WTC11 (cell line): ENCODE measurements around the gene KLK15. TPM values are rescaled to one million over a fixed set of nuclear protein-coding genes. Genes with fewer than 3 reads are reported as not detected.

Experiments
- ATAC-seq: fragments of 200-7000 bp; cut with Tn5 transposase; 2 replicates; pipeline ENCODE4 v1.10.0; 2021; ENCODE audit warnings: mild to moderate bottlenecking, moderate library complexity
- CTCF ChIA-PET: fragments of 300-600 bp; sonication (Branson Sonifier 250); formaldehyde crosslinking; loops from one replicate; lab custom pipeline; 2021; ENCODE audit warnings: antibody characterized with exemption; lab: Charles Lee
- POLR2A ChIA-PET: fragments of 350-600 bp; sonication (Branson Sonifier 250); formaldehyde crosslinking; loops from one replicate; lab custom pipeline; 2021; ENCODE audit warnings: antibody characterized with exemption; lab: Charles Lee
- DNase-seq: peaks from one replicate; pipeline ENCODE4 v3.0.0; 2021; ENCODE audit warnings: low spot score
- H3K27ac Mint-ChIP-seq: 2 replicates; pipeline ENCODE4 v1.8.0; 2021; ENCODE audit warnings: mixed read lengths
- H3K27me3 Mint-ChIP-seq: 2 replicates; pipeline ENCODE4 v1.8.0; 2021; ENCODE audit warnings: low read depth, mild to moderate bottlenecking, moderate library complexity, mixed read lengths
- H3K36me3 Mint-ChIP-seq: 2 replicates; pipeline ENCODE4 v1.8.0; 2021; ENCODE audit warnings: mixed read lengths
- H3K4me1 Mint-ChIP-seq: 2 replicates; pipeline ENCODE4 v1.8.0; 2022; ENCODE audit warnings: mixed read lengths
- H3K4me3 Mint-ChIP-seq: 2 replicates; pipeline ENCODE4 v1.8.0; 2021; ENCODE audit warnings: mild to moderate bottlenecking, moderate library complexity, mixed read lengths
- H3K9me3 Mint-ChIP-seq: 2 replicates; pipeline ENCODE4 v1.8.0; 2021; ENCODE audit warnings: mixed read lengths
- CREB1 ChIP-seq: sonication (generic); formaldehyde crosslinking; IDR thresholded peaks from 2 replicates; pipeline ENCODE4 v1.8.0; 2023; ENCODE audit warnings: mild to moderate bottlenecking, missing genetic modification reagents
- ETV6 ChIP-seq: sonication (generic); formaldehyde crosslinking; IDR thresholded peaks from 2 replicates; pipeline ENCODE4 v1.8.1; 2022; ENCODE audit warnings: mild to moderate bottlenecking, missing genetic modification reagents
- FOXJ3 ChIP-seq: sonication (generic); formaldehyde crosslinking; IDR thresholded peaks from 2 replicates; pipeline ENCODE4 v1.9.0; 2021; ENCODE audit warnings: missing genetic modification reagents, mild to moderate bottlenecking, borderline replicate concordance
- JAZF1 ChIP-seq: fragments of 250-450 bp; sonication (Bioruptor Pico); IDR thresholded peaks from 2 replicates; pipeline ENCODE4 v1.9.0; 2021; ENCODE audit warnings: moderate library complexity, mild to moderate bottlenecking, inconsistent platforms
- MXD4 ChIP-seq: fragments of 250-450 bp; sonication (Bioruptor Pico); IDR thresholded peaks from 2 replicates; pipeline ENCODE4 v1.8.0; 2021; ENCODE audit warnings: mild to moderate bottlenecking, moderate library complexity, borderline replicate concordance
- NFATC4 ChIP-seq: fragments of 250-450 bp; sonication (Bioruptor Pico); IDR thresholded peaks from 2 replicates; pipeline ENCODE4 v1.9.0; 2021; ENCODE audit warnings: mild to moderate bottlenecking
- NR1H2 ChIP-seq: sonication (generic); formaldehyde crosslinking; IDR thresholded peaks from 2 replicates; pipeline ENCODE4 v1.9.0; 2021; ENCODE audit warnings: mild to moderate bottlenecking, moderate library complexity, missing genetic modification reagents
- NR3C1 ChIP-seq: sonication (generic); formaldehyde crosslinking; conservative IDR thresholded peaks from 2 replicates; pipeline ENCODE4 v1.8.1; 2023; ENCODE audit warnings: low read depth, mild to moderate bottlenecking, missing genetic modification reagents
- PRRX2 ChIP-seq: fragments of 250-450 bp; sonication (Bioruptor Pico); IDR thresholded peaks from 2 replicates; pipeline ENCODE4 v1.8.0; 2021; ENCODE audit warnings: mild to moderate bottlenecking
- SMAD3 ChIP-seq: sonication (generic); formaldehyde crosslinking; IDR thresholded peaks from 2 replicates; pipeline ENCODE4 v1.8.0; 2022; ENCODE audit warnings: missing genetic modification reagents, mild to moderate bottlenecking, borderline replicate concordance
- TP53 ChIP-seq: sonication (generic); formaldehyde crosslinking; IDR thresholded peaks from 2 replicates; pipeline ENCODE4 v1.8.1; 2023; ENCODE audit warnings: mild to moderate bottlenecking, missing genetic modification reagents
- ZNF219 ChIP-seq: sonication (generic); formaldehyde crosslinking; IDR thresholded peaks from 2 replicates; pipeline ENCODE4 v1.8.0; 2023; ENCODE audit warnings: missing genetic modification reagents, mild to moderate bottlenecking, borderline replicate concordance
- ZNF263 ChIP-seq: sonication (generic); formaldehyde crosslinking; IDR thresholded peaks from 2 replicates; pipeline ENCODE4 v1.8.1; 2022; ENCODE audit warnings: low read depth, mild to moderate bottlenecking, moderate library complexity, missing genetic modification reagents
- total RNA-seq: library from RNA; stranded (reverse); gene quantifications from 3 replicates; pipeline ENCODE4 v1.2.3, GENCODE V29; 2021
- TF ChIP-seq, protein P1 (sequence below): sonication (generic); formaldehyde crosslinking; IDR thresholded peaks from 2 replicates; pipeline ENCODE4 v1.8.1; 2023; ENCODE audit warnings: mild to moderate bottlenecking, missing genetic modification reagents
- TF ChIP-seq, protein P2 (sequence below): fragments of 250-450 bp; sonication (Bioruptor Pico); IDR thresholded peaks from 2 replicates; pipeline ENCODE4 v1.9.0; 2021; ENCODE audit warnings: moderate library complexity, mild to moderate bottlenecking, inconsistent platforms, borderline replicate concordance
- TF ChIP-seq, protein P3 (sequence below): sonication (generic); formaldehyde crosslinking; IDR thresholded peaks from 2 replicates; pipeline ENCODE4 v1.8.1; 2022; ENCODE audit warnings: mild to moderate bottlenecking, missing genetic modification reagents, moderate library complexity, borderline replicate concordance
- TF ChIP-seq, protein P4 (sequence below): sonication (generic); formaldehyde crosslinking; IDR thresholded peaks from 2 replicates; pipeline ENCODE4 v1.8.1; 2022; ENCODE audit warnings: low read depth, mild to moderate bottlenecking, moderate library complexity, missing genetic modification reagents, borderline replicate concordance
- TF ChIP-seq, protein P5 (sequence below): sonication (generic); formaldehyde crosslinking; conservative IDR thresholded peaks from 2 replicates; pipeline ENCODE4 v1.8.1; 2022; ENCODE audit warnings: mild to moderate bottlenecking, missing genetic modification reagents
- TF ChIP-seq, protein P6 (sequence below): sonication (generic); formaldehyde crosslinking; conservative IDR thresholded peaks from 2 replicates; pipeline ENCODE4 v1.8.1; 2023; ENCODE audit warnings: mild to moderate bottlenecking, low read depth, missing genetic modification reagents, moderate library complexity
- TF ChIP-seq, protein P7 (sequence below): fragments of 250-450 bp; sonication (Bioruptor Pico); IDR thresholded peaks from 2 replicates; pipeline ENCODE4 v1.9.0; 2021; ENCODE audit warnings: mild to moderate bottlenecking
- TF ChIP-seq, protein P8 (sequence below): sonication (generic); formaldehyde crosslinking; IDR thresholded peaks from 2 replicates; pipeline ENCODE4 v1.8.1; 2023; ENCODE audit warnings: mild to moderate bottlenecking, missing genetic modification reagents
- TF ChIP-seq, protein P9 (sequence below): fragments of 200-600 bp; IDR thresholded peaks from 2 replicates; pipeline ENCODE4 v1.8.0; 2022; ENCODE audit warnings: antibody characterized with exemption

The KLK15 gene
- total RNA-seq, 1 experiment from 2014 or later = not detected

DNA sequence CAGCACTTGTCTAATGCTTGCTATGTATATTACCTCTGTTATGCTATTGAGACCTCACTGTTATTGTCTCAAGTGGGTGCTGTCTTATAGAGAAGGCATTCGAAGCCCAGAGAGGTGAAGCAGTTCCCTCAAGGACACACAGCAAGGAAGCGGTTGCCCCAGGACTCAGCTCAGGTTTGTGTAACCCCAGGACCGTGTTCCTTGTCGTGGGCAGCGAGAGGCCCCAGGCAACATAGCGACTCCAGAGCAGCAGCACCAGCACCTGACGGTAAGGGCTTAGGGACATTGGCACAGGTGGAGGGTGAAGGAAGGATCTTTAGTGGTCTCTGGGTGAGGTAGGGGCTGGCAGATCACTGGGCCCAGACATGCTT is 2.4 kb downstream of the KLK15 start (continued):
- TF ChIP-seq, protein P1, sequence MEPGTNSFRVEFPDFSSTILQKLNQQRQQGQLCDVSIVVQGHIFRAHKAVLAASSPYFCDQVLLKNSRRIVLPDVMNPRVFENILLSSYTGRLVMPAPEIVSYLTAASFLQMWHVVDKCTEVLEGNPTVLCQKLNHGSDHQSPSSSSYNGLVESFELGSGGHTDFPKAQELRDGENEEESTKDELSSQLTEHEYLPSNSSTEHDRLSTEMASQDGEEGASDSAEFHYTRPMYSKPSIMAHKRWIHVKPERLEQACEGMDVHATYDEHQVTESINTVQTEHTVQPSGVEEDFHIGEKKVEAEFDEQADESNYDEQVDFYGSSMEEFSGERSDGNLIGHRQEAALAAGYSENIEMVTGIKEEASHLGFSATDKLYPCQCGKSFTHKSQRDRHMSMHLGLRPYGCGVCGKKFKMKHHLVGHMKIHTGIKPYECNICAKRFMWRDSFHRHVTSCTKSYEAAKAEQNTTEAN = no peak
- no peak for TF ChIP-seq NR1H2 (CRISPR knock-in tag)
- TF ChIP-seq NFATC4 (CRISPR knock-in tag) = no peak
- TF ChIP-seq, protein P2, sequence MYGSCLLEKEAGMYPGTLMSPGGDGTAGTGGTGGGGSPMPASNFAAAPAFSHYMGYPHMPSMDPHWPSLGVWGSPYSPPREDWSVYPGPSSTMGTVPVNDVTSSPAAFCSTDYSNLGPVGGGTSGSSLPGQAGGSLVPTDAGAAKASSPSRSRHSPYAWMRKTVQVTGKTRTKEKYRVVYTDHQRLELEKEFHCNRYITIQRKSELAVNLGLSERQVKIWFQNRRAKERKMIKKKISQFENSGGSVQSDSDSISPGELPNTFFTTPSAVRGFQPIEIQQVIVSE (CRISPR knock-in tag) = no peak
- TF ChIP-seq, protein P3, sequence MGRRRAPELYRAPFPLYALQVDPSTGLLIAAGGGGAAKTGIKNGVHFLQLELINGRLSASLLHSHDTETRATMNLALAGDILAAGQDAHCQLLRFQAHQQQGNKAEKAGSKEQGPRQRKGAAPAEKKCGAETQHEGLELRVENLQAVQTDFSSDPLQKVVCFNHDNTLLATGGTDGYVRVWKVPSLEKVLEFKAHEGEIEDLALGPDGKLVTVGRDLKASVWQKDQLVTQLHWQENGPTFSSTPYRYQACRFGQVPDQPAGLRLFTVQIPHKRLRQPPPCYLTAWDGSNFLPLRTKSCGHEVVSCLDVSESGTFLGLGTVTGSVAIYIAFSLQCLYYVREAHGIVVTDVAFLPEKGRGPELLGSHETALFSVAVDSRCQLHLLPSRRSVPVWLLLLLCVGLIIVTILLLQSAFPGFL (CRISPR knock-in tag) = no peak
- TF ChIP-seq, protein P4, sequence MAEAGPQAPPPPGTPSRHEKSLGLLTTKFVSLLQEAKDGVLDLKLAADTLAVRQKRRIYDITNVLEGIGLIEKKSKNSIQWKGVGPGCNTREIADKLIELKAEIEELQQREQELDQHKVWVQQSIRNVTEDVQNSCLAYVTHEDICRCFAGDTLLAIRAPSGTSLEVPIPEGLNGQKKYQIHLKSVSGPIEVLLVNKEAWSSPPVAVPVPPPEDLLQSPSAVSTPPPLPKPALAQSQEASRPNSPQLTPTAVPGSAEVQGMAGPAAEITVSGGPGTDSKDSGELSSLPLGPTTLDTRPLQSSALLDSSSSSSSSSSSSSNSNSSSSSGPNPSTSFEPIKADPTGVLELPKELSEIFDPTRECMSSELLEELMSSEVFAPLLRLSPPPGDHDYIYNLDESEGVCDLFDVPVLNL (CRISPR knock-in tag) = no peak
- no peak for TF ChIP-seq NR3C1
- TF ChIP-seq, protein P5, sequence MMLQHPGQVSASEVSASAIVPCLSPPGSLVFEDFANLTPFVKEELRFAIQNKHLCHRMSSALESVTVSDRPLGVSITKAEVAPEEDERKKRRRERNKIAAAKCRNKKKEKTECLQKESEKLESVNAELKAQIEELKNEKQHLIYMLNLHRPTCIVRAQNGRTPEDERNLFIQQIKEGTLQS (CRISPR knock-in tag) = no peak
- TF ChIP-seq ZNF219 = no peak
- TF ChIP-seq, protein P6, sequence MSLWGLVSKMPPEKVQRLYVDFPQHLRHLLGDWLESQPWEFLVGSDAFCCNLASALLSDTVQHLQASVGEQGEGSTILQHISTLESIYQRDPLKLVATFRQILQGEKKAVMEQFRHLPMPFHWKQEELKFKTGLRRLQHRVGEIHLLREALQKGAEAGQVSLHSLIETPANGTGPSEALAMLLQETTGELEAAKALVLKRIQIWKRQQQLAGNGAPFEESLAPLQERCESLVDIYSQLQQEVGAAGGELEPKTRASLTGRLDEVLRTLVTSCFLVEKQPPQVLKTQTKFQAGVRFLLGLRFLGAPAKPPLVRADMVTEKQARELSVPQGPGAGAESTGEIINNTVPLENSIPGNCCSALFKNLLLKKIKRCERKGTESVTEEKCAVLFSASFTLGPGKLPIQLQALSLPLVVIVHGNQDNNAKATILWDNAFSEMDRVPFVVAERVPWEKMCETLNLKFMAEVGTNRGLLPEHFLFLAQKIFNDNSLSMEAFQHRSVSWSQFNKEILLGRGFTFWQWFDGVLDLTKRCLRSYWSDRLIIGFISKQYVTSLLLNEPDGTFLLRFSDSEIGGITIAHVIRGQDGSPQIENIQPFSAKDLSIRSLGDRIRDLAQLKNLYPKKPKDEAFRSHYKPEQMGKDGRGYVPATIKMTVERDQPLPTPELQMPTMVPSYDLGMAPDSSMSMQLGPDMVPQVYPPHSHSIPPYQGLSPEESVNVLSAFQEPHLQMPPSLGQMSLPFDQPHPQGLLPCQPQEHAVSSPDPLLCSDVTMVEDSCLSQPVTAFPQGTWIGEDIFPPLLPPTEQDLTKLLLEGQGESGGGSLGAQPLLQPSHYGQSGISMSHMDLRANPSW = no peak
- no peak for TF ChIP-seq CREB1 (CRISPR knock-in tag)

DNA sequence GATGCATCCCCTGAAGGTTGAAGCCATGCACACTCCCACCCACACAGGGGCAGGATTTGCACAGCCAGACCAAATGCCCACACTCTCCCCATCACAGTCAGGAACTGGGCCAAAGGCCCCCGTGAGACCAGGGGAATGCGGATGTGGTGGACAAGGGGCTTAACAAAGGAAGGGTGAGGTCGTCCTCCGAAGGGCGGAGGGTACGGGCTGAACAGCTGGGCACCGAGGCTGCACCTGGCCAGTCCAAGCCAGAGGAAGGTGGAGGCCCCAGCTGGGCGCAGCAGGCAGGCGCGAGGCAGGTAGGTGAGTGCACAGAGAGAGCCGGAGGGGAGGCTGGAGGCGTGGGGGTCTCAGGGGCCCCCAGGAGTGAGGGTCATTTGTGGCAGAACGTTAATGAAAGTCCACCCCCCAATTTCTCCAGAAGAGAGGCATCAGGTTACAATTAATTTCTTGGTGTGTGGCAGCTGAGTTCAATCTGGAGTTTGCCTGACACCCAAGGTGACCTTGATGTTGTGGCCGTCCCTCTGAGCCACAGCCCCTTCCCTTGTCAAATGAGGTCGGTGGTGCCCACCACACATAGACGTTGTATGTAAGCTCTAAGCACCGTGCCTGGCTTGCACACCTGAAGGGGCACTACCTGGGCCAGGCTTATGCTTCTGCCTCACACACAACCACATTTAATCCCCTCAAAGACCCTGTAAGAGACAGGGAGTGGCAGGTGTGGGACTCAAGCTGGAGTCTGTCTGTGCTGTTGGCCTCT is 2.9 kb downstream of the KLK15 start:
- DNase-seq (no peak), ATAC-seq (no peak; the same call in 1 of the 2 replicates)
- ChIA-PET POLR2A (no interaction called here), CTCF (interaction anchor here (0.9 to 1.4 kb wide), 3 partner anchors 10 to 274 kb away, joined by 3 read pairs; no protein-coding TSS in a partner anchor)
- no peak for TF ChIP-seq ETV6 (CRISPR knock-in tag)
- no peak for TF ChIP-seq MXD4
- TF ChIP-seq, protein P7, sequence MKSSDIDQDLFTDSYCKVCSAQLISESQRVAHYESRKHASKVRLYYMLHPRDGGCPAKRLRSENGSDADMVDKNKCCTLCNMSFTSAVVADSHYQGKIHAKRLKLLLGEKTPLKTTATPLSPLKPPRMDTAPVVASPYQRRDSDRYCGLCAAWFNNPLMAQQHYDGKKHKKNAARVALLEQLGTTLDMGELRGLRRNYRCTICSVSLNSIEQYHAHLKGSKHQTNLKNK (CRISPR knock-in tag) = no peak
- TF ChIP-seq, protein P8, sequence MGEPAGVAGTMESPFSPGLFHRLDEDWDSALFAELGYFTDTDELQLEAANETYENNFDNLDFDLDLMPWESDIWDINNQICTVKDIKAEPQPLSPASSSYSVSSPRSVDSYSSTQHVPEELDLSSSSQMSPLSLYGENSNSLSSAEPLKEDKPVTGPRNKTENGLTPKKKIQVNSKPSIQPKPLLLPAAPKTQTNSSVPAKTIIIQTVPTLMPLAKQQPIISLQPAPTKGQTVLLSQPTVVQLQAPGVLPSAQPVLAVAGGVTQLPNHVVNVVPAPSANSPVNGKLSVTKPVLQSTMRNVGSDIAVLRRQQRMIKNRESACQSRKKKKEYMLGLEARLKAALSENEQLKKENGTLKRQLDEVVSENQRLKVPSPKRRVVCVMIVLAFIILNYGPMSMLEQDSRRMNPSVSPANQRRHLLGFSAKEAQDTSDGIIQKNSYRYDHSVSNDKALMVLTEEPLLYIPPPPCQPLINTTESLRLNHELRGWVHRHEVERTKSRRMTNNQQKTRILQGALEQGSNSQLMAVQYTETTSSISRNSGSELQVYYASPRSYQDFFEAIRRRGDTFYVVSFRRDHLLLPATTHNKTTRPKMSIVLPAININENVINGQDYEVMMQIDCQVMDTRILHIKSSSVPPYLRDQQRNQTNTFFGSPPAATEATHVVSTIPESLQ (CRISPR knock-in tag) = no peak
- no peak for TF ChIP-seq ZNF263 (CRISPR knock-in tag)
- TF ChIP-seq TP53 (CRISPR knock-in tag) = no peak
- TF ChIP-seq FOXJ3 (CRISPR knock-in tag) = no peak
- TF ChIP-seq, protein P9, sequence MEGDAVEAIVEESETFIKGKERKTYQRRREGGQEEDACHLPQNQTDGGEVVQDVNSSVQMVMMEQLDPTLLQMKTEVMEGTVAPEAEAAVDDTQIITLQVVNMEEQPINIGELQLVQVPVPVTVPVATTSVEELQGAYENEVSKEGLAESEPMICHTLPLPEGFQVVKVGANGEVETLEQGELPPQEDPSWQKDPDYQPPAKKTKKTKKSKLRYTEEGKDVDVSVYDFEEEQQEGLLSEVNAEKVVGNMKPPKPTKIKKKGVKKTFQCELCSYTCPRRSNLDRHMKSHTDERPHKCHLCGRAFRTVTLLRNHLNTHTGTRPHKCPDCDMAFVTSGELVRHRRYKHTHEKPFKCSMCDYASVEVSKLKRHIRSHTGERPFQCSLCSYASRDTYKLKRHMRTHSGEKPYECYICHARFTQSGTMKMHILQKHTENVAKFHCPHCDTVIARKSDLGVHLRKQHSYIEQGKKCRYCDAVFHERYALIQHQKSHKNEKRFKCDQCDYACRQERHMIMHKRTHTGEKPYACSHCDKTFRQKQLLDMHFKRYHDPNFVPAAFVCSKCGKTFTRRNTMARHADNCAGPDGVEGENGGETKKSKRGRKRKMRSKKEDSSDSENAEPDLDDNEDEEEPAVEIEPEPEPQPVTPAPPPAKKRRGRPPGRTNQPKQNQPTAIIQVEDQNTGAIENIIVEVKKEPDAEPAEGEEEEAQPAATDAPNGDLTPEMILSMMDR = no peak
- TF ChIP-seq JAZF1 (CRISPR knock-in tag) = no peak
- no peak for TF ChIP-seq SMAD3 (CRISPR knock-in tag)
- TF ChIP-seq PRRX2 (CRISPR knock-in tag) = no peak
- H3K27me3 Mint-ChIP-seq = peaks cover 55% of the 10 kb centered on the region
- no peaks in the 10 kb centered on the region for H3K36me3 Mint-ChIP-seq
- no peak overlapping the region for H3K27ac Mint-ChIP-seq
- H3K4me3 Mint-ChIP-seq = no peak overlapping the region
- H3K4me1 Mint-ChIP-seq = peaks cover 3% of the 10 kb centered on the region; the same call in 1 of the 2 replicates
- no peaks in the 10 kb centered on the region for H3K9me3 Mint-ChIP-seq
